GM12801 (cell line): ENCODE data around the gene FRAS1.

Source experiments
- TF ChIP-seq, protein P1 (sequence below): IDR thresholded peaks from one replicate; pipeline ENCODE4 v1.5.1; 2011; ENCODE audit warnings: control low read depth; ENCODE audit not compliant: insufficient read length; ENCODE audit errors: extremely low read depth

The FRAS1 gene

DNA sequence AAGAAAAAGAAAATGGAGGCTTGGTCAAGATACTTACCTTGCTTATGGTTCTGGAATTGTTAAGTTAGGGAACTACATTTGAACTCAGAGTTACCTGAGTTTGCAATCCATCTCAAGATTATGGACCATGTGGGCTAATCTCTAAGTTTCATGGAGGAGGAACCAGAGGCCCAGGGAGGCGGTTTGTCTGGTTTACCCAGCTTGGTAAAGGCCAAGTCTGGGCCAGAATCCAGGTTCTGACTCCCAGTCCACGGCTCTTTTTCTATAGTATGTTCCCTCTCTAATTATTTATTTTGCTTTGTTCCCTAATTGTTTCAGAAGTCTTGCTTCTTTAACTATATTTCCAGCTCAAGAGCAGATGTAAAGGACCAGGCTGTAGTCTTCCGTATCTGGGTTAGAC, 168.1 kb downstream of the FRAS1 start:
- TF ChIP-seq, protein P1, sequence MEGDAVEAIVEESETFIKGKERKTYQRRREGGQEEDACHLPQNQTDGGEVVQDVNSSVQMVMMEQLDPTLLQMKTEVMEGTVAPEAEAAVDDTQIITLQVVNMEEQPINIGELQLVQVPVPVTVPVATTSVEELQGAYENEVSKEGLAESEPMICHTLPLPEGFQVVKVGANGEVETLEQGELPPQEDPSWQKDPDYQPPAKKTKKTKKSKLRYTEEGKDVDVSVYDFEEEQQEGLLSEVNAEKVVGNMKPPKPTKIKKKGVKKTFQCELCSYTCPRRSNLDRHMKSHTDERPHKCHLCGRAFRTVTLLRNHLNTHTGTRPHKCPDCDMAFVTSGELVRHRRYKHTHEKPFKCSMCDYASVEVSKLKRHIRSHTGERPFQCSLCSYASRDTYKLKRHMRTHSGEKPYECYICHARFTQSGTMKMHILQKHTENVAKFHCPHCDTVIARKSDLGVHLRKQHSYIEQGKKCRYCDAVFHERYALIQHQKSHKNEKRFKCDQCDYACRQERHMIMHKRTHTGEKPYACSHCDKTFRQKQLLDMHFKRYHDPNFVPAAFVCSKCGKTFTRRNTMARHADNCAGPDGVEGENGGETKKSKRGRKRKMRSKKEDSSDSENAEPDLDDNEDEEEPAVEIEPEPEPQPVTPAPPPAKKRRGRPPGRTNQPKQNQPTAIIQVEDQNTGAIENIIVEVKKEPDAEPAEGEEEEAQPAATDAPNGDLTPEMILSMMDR: no peak

DNA sequence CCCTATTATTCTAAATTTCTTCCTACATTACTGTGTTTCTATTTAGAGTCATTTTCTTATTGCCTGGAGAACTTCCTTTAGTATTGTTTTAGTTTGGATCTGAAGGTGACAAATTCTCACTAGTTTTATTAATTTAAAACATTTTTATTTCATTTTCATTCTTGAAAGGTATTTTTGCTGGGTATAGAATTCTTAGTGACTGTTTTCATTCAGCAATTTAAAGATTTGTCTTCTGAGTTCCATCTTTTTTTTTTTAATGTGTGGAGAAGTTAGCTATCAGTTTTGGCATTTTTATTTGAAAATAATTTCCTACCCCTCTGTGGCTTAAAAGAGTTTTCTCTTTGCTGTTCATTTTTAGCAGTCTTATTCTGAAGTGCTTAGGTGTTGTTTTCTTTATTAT, 169.2 kb downstream of the FRAS1 start:
- TF ChIP-seq, protein P1: no peak

DNA sequence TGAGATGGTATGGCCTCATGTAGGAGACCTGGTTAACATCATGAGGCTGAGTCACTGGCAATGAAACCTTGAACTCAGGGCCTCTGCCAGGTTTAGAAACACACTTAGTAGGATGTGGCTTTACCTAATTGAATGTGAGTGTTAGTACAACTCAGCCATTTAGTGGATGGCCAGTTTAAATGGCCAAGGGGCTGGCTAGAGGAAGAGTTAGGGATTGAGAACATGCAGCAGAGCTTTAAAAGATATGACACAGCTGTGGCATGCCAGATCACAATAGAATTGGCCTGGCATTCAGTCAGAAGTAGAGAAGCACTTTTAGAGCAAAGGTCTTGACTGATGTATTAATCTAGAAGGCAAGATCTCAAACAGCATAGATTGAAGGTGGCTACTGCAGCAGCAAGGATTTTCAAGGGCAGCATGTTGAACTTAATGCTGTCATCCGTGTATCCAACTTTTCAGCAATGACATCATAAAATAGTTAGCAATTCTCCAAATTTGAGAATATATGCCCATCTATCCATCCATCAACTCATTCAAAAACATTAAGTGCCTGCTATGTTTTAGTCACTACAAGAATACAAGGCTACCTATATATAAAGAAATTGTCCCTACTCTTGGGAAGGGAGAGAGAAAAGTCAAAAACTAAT, 170.4 kb downstream of the FRAS1 start:
- TF ChIP-seq, protein P1: no peak

DNA sequence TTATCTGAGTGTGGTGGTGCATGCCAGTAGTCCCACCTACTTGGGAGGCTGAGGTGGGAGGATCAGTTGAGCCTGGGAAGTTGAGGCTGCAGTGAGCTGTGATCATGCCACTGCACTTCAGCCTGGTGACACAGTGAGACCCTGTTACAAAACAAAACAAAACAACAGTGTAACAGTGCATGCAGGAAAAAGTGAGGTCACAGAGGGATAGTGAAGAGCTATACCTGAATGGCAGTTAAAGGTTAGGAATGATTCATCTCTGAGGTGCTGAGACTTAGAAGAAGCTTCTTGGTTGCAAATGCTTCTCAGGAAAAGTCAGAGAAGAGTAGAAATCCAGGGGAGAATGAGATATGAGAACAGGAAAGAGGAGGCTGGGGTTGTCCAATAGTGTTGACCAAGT, 178.7 kb downstream of the FRAS1 start:
- TF ChIP-seq, protein P1: no peak

DNA sequence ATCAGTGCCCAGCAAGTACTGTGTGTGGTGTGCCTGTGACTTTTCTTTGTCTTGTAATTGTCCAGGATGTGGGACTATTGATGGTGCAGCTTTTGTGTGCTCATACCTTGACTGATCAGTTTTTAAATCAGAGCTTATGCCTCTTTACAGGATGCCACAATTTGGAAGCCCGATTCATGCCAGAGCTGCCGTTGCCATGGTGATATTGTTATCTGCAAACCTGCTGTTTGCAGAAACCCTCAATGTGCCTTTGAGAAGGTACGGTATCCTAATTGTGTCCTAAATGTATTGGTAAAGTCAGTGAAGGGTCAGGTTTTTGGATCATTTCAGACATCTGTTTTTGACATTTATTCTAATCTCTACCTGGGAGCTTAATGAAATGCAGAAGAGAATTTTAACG, 180.2 kb downstream of the FRAS1 start:
- TF ChIP-seq, protein P1: no peak

DNA sequence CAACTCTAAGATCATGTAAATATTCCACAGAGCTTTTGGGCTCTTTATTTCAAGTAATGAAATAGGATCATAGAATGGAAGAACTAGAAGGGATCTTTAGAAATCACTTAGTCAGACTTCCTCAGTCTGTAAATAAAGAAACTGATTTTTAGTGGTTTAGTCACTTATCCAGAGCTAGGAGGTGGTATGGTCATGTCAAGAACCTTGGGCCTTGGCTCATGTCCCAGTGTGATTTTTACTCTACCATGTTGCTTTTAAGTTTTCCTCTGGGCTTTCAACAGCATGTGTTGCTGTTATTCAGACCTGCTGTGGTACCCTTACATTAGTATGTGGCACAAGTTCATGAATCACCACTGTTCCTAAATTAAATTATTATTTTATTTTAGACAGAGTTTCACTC, 184.9 kb downstream of the FRAS1 start:
- TF ChIP-seq, protein P1: no peak

DNA sequence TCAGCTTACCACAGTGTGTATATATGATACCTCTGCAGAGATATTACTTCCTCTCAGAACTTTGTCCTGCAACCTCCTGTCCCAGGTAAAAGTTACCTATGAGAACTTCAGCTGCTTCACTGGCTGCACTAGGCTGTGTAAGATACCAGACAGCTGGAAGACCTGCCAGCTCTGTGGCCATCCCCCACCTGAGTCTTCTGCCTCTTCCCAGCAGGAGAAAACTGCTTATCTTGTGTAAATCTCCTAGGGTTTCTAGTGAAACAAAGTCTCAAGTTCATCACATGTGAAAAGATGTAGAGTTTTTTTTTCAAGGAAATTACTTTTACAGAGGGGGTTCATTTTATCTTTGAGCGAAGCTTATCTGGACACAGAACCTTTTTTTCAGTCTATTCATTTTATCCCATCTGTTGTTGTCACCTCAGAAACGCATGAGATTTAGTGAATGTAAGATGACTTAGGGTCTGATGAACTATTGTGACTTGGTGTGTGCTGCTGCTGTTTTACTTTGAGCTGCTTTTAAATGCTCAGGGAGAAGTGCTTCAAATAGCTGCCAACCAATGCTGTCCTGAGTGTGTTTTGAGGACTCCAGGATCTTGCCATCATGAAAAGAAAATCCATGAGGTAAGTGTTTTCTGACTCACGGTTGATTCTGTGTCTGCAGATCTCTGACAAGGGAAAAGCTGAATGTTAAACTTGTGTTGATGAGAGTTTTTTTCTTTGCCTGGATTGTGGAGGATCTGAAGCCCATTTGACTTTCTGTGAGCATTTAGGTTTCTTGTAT, 187.8 kb downstream of the FRAS1 start:
- TF ChIP-seq, protein P1: no peak
